ENCODE data around the gene KRT82.
"Not testable (repeated sequence)": the region's sequence is repeated elsewhere in the genome, so short reads cannot be mapped to it uniquely, and the experiment has no call there.

Gene KRT82

GRCh38 chr12:52354200-52354599 is 51.9 kb downstream of the KRT82 start:
- Histone ChIP-seq H3K4me1 (ENCODE audit: insufficient read depth, low read length) (no peaks in the 10 kb centered on the region), H2AFZ (ENCODE audit: low read depth, low read length) (no peak overlapping the region), H3K36me3 (ENCODE audit: insufficient read depth, low read length) (no peaks in the 10 kb centered on the region), H3K4me3 (ENCODE audit: low read length) (no peak overlapping the region), H3K9me3 (ENCODE audit: low read length) (no peaks in the 10 kb centered on the region), H3K27me3 (ENCODE audit: insufficient read depth, low read length) (no peaks in the 10 kb centered on the region)

- no peak overlapping the region for H2AFZ ChIP-seq (ENCODE audit: low read depth, low read length)
- H3K4me3 ChIP-seq (ENCODE audit: low read length), result no peak overlapping the region
- no peaks in the 10 kb centered on the region for H3K36me3 ChIP-seq (ENCODE audit: insufficient read depth, low read length)
- H3K27me3 ChIP-seq (ENCODE audit: insufficient read depth, low read length), result no peaks in the 10 kb centered on the region
- H3K9me3 ChIP-seq (ENCODE audit: low read length), result no peaks in the 10 kb centered on the region
- no peaks in the 10 kb centered on the region for H3K4me1 ChIP-seq (ENCODE audit: insufficient read depth, low read length)
Measured at GRCh38 chr12:52353766-52354165, 52.4 kb downstream of the KRT82 start.

GRCh38 chr12:52352951-52353350 is 53.2 kb downstream of the KRT82 start:
- H3K27me3 ChIP-seq (ENCODE audit: insufficient read depth, low read length), result peaks cover 3% of the 10 kb centered on the region
- no peaks in the 10 kb centered on the region for H3K4me1 ChIP-seq (ENCODE audit: insufficient read depth, low read length)
- no peak overlapping the region for H2AFZ ChIP-seq (ENCODE audit: low read depth, low read length)
- no peaks in the 10 kb centered on the region for H3K9me3 ChIP-seq (ENCODE audit: low read length)
- no peaks in the 10 kb centered on the region for H3K36me3 ChIP-seq (ENCODE audit: insufficient read depth, low read length)
- no peak overlapping the region for H3K4me3 ChIP-seq (ENCODE audit: low read length)

GRCh38 chr12:52351196-52352059 is 54.7 kb downstream of the KRT82 start:
- Histone ChIP-seq H3K4me1 (ENCODE audit: insufficient read depth, low read length) (no peaks in the 10 kb centered on the region), H3K27me3 (ENCODE audit: insufficient read depth, low read length) (peaks cover 3% of the 10 kb centered on the region), H3K36me3 (ENCODE audit: insufficient read depth, low read length) (no peaks in the 10 kb centered on the region)

GRCh38 chr12:52350786-52351185 is 55.3 kb downstream of the KRT82 start:
- H3K27me3 ChIP-seq (ENCODE audit: insufficient read depth, low read length), result peaks cover 3% of the 10 kb centered on the region
- H3K9me3 ChIP-seq (ENCODE audit: low read length), result no peaks in the 10 kb centered on the region
- no peak overlapping the region for H2AFZ ChIP-seq (ENCODE audit: low read depth, low read length)
- H3K4me3 ChIP-seq (ENCODE audit: low read length), result no peak overlapping the region
- H3K4me1 ChIP-seq (ENCODE audit: insufficient read depth, low read length), result no peaks in the 10 kb centered on the region
- no peaks in the 10 kb centered on the region for H3K36me3 ChIP-seq (ENCODE audit: insufficient read depth, low read length)

More at GRCh38 chr12:52351196-52352059, 54.7 kb downstream of the KRT82 start:
- no peak overlapping the region for H3K4me3 ChIP-seq (ENCODE audit: low read length)
- no peak overlapping the region for H2AFZ ChIP-seq (ENCODE audit: low read depth, low read length)
- no peaks in the 10 kb centered on the region for H3K9me3 ChIP-seq (ENCODE audit: low read length)

GRCh38 chr12:52350021-52350620 is 56.0 kb downstream of the KRT82 start:
- Histone ChIP-seq H3K36me3 (ENCODE audit: insufficient read depth, low read length) (no peaks in the 10 kb centered on the region), H3K27me3 (ENCODE audit: insufficient read depth, low read length) (peaks cover 3% of the 10 kb centered on the region), H2AFZ (ENCODE audit: low read depth, low read length) (no peak overlapping the region), H3K4me1 (ENCODE audit: insufficient read depth, low read length) (no peaks in the 10 kb centered on the region), H3K4me3 (ENCODE audit: low read length) (no peak overlapping the region), H3K9me3 (ENCODE audit: low read length) (no peaks in the 10 kb centered on the region)

GRCh38 chr12:52349196-52349595 is 56.9 kb downstream of the KRT82 start:
- peaks cover 3% of the 10 kb centered on the region for H3K27me3 ChIP-seq (ENCODE audit: insufficient read depth, low read length)

GRCh38 chr12:52347551-52348510 is 58.3 kb downstream of the KRT82 start:
- H3K27me3 ChIP-seq (ENCODE audit: insufficient read depth, low read length), result peaks cover 3% of the 10 kb centered on the region
- H3K4me3 ChIP-seq (ENCODE audit: low read length), result no peak overlapping the region
- no peaks in the 10 kb centered on the region for H3K9me3 ChIP-seq (ENCODE audit: low read length)
- H2AFZ ChIP-seq (ENCODE audit: low read depth, low read length), result no peak overlapping the region
- H3K36me3 ChIP-seq (ENCODE audit: insufficient read depth, low read length), result no peaks in the 10 kb centered on the region
- H3K4me1 ChIP-seq (ENCODE audit: insufficient read depth, low read length), result no peaks in the 10 kb centered on the region

More at GRCh38 chr12:52349196-52349595, 56.9 kb downstream of the KRT82 start:
- H3K36me3 ChIP-seq (ENCODE audit: insufficient read depth, low read length), result no peaks in the 10 kb centered on the region
- H3K4me1 ChIP-seq (ENCODE audit: insufficient read depth, low read length), result no peaks in the 10 kb centered on the region
- no peaks in the 10 kb centered on the region for H3K9me3 ChIP-seq (ENCODE audit: low read length)
- no peak overlapping the region for H2AFZ ChIP-seq (ENCODE audit: low read depth, low read length)
- H3K4me3 ChIP-seq (ENCODE audit: low read length), result no peak overlapping the region

- Histone ChIP-seq H3K4me1 (ENCODE audit: insufficient read depth, low read length) (no peaks in the 10 kb centered on the region), H3K27me3 (ENCODE audit: insufficient read depth, low read length) (peaks cover 3% of the 10 kb centered on the region), H3K9me3 (ENCODE audit: low read length) (no peaks in the 10 kb centered on the region), H3K36me3 (ENCODE audit: insufficient read depth, low read length) (no peaks in the 10 kb centered on the region), H2AFZ (ENCODE audit: low read depth, low read length) (no peak overlapping the region), H3K4me3 (ENCODE audit: low read length) (no peak overlapping the region)
Measured at GRCh38 chr12:52347016-52347415, 59.1 kb downstream of the KRT82 start.

GRCh38 chr12:52346593-52346992 is 59.5 kb downstream of the KRT82 start:
- H3K9me3 ChIP-seq (ENCODE audit: low read length), result no peaks in the 10 kb centered on the region
- H3K4me3 ChIP-seq (ENCODE audit: low read length), result no peak overlapping the region
- no peaks in the 10 kb centered on the region for H3K36me3 ChIP-seq (ENCODE audit: insufficient read depth, low read length)
- H3K4me1 ChIP-seq (ENCODE audit: insufficient read depth, low read length), result no peaks in the 10 kb centered on the region
- no peak overlapping the region for H2AFZ ChIP-seq (ENCODE audit: low read depth, low read length)
- H3K27me3 ChIP-seq (ENCODE audit: insufficient read depth, low read length), result peaks cover 3% of the 10 kb centered on the region

GRCh38 chr12:52345041-52345440 is 61.1 kb downstream of the KRT82 start:
- not testable (repeated sequence) for H2AFZ ChIP-seq (ENCODE audit: low read depth, low read length); H3K4me3 ChIP-seq (ENCODE audit: low read length); H3K36me3 ChIP-seq (ENCODE audit: insufficient read depth, low read length); H3K27me3 ChIP-seq (ENCODE audit: insufficient read depth, low read length); H3K4me1 ChIP-seq (ENCODE audit: insufficient read depth, low read length); H3K9me3 ChIP-seq (ENCODE audit: low read length)

GRCh38 chr12:52344111-52344510 is 62.0 kb downstream of the KRT82 start:
- Histone ChIP-seq H3K36me3 (ENCODE audit: insufficient read depth, low read length) (no peaks in the 10 kb centered on the region), H3K27me3 (ENCODE audit: insufficient read depth, low read length) (peaks cover 3% of the 10 kb centered on the region), H3K9me3 (ENCODE audit: low read length) (no peaks in the 10 kb centered on the region), H3K4me1 (ENCODE audit: insufficient read depth, low read length) (no peaks in the 10 kb centered on the region), H2AFZ (ENCODE audit: low read depth, low read length) (no peak overlapping the region), H3K4me3 (ENCODE audit: low read length) (no peak overlapping the region)
